ENCODE measurements around the gene EMC8. TPM values are rescaled to one million over a fixed set of nuclear protein-coding genes. Genes with fewer than 3 reads are reported as not detected.
A peak's percentile ranks its signal among the peaks of the same experiment; 100 is the strongest.

Gene EMC8
- total RNA-seq, 1 experiment from 2014 or later: 73.0 TPM

GRCh38 chr16:85768199-85768598 is 31.1 kb downstream of the EMC8 start:
- POLR2A ChIA-PET: no interaction called here

GRCh38 chr16:85767531-85767930 is 31.8 kb downstream of the EMC8 start:
- H3K27ac ChIP-seq (ENCODE audit: low read depth, low read length): peak overlapping the region; percentile 35
- H3K27me3 ChIP-seq (ENCODE audit: insufficient read depth, low read length): peaks cover 3% of the 10 kb centered on the region; the same call in 1 of the 2 replicates
- H3K9ac ChIP-seq (ENCODE audit: low read length): peak overlapping the region; percentile 35
- H3K79me2 ChIP-seq (ENCODE audit: insufficient read depth, low read length): no peaks in the 10 kb centered on the region
- no peaks in the 10 kb centered on the region for H3K9me2 ChIP-seq (ENCODE audit: insufficient read depth)
- ChIA-PET RAD21 (ENCODE audit: low non-redundant PET in 1 of 2, low total read pairs in 2 of 2, uncharacterized antibody in 2 of 2, unreplicated experiment in 2 of 2) (interaction anchor here in 1 of 2 experiments (0.7 kb wide), 1 partner anchor 431 kb away, joined by 3 read pairs; no protein-coding TSS in a partner anchor), POLR2A (no interaction called here), CTCF (interaction anchor here (0.9 to 1.0 kb wide), 2 partner anchors 8 to 52 kb away, joined by 4 read pairs; no protein-coding TSS in a partner anchor)
- TF ChIP-seq FOSL1 (IDR thresholded peaks at IDR 0.05; ENCODE audit: low read depth) (peak; percentile 88), RAD21 (IDR thresholded peaks at IDR 0.05; ENCODE audit: low read depth) (no peak), CEBPB (IDR thresholded peaks at IDR 0.05; ENCODE audit: low read depth) (no peak), YY1 (IDR thresholded peaks at IDR 0.05; ENCODE audit: extremely low read depth, insufficient replicate concordance, low read depth, low read length) (peak; percentile 45), REST (IDR thresholded peaks at IDR 0.05; ENCODE audit: low read depth) (no peak), SRF (IDR thresholded peaks at IDR 0.05; ENCODE audit: low read depth) (no peak), ELF1 (IDR thresholded peaks at IDR 0.05; ENCODE audit: borderline replicate concordance, low read depth) (no peak), EGR1 (IDR thresholded peaks at IDR 0.05; ENCODE audit: low read depth) (no peak), MAX (IDR thresholded peaks at IDR 0.05) (no peak), CBX3 (IDR thresholded peaks at IDR 0.05; ENCODE audit: low read depth) (no peak), CTCF (IDR thresholded peaks at IDR 0.05 in 2 of 3, conservative IDR thresholded peaks at IDR 0.05 in 1 of 3; ENCODE audit: borderline replicate concordance in 1 of 3, insufficient read depth in 1 of 3, low read depth in 2 of 3, low read length in 2 of 3) (no peak), ZNF274 (IDR thresholded peaks at IDR 0.05; ENCODE audit: low read depth, low read length) (no peak)
- no TSS peak for BruUV-seq (replicated peaks)
- peak overlapping the region in 1 of 2 experiments; percentile 42; a peak in 2 of 4 replicates for H3K4me3 ChIP-seq (replicated peaks in 1 of 2; ENCODE audit: low read depth in 1 of 2, low read length in 2 of 2)
- H3K4me2 ChIP-seq (ENCODE audit: low read length): peak overlapping the region; percentile 90
- H3K36me3 ChIP-seq (ENCODE audit: control insufficient read depth in 1 of 2, insufficient read depth in 2 of 2, low read length in 2 of 2): no peaks in the 10 kb centered on the region
- peak overlapping the region; percentile 84 for H2AFZ ChIP-seq (ENCODE audit: low read depth, low read length, poor library complexity, severe bottlenecking)
- DNase-seq (ENCODE audit: low read depth, low spot score): peak; percentile 67
- intact Hi-C loops (cut with micrococcal nuclease): no loop called here
- ATAC-seq: peak; percentile 98
- H3K9me3 ChIP-seq (ENCODE audit: control insufficient read depth in 1 of 2, insufficient read depth in 1 of 2, low read depth in 1 of 2, low read length in 2 of 2): no peaks in the 10 kb centered on the region
- no peaks in the 10 kb centered on the region for H4K20me1 ChIP-seq (ENCODE audit: insufficient read depth)
- peaks cover 15 to 20% of the 10 kb centered on the region in 2 experiments for H3K4me1 ChIP-seq (ENCODE audit: control insufficient read depth in 1 of 2, insufficient read depth in 2 of 2, low read length in 2 of 2)

More at GRCh38 chr16:85768199-85768598, 31.1 kb downstream of the EMC8 start:
- TF ChIP-seq CEBPB (IDR thresholded peaks at IDR 0.05; ENCODE audit: low read depth) (no peak), ZNF274 (IDR thresholded peaks at IDR 0.05; ENCODE audit: low read depth, low read length) (no peak), ATF3 (IDR thresholded peaks at IDR 0.05) (no peak)
- ATAC-seq (no peak), DNase-seq (ENCODE audit: low read depth, low spot score) (no peak)
- Histone ChIP-seq H3K4me2 (ENCODE audit: low read length) (peak overlapping the region; percentile 90), H3K4me3 (replicated peaks in 1 of 2; ENCODE audit: low read depth in 1 of 2, low read length in 2 of 2) (peak overlapping the region in 1 of 2 experiments; percentile 42; a peak in 1 of 4 replicates), H3K9me2 (ENCODE audit: insufficient read depth) (no peaks in the 10 kb centered on the region), H4K20me1 (ENCODE audit: insufficient read depth) (no peaks in the 10 kb centered on the region), H3K79me2 (ENCODE audit: insufficient read depth, low read length) (no peaks in the 10 kb centered on the region), H2AFZ (ENCODE audit: low read depth, low read length, poor library complexity, severe bottlenecking) (no peak overlapping the region), H3K9me3 (ENCODE audit: control insufficient read depth in 1 of 2, insufficient read depth in 1 of 2, low read depth in 1 of 2, low read length in 2 of 2) (no peaks in the 10 kb centered on the region), H3K27ac (ENCODE audit: low read depth, low read length) (peak overlapping the region; percentile 35; the same call in 1 of the 2 replicates), H3K36me3 (ENCODE audit: control insufficient read depth in 1 of 2, insufficient read depth in 2 of 2, low read length in 2 of 2) (no peaks in the 10 kb centered on the region), H3K9ac (ENCODE audit: low read length) (peak overlapping the region; percentile 35), H3K27me3 (ENCODE audit: insufficient read depth, low read length) (no peaks in the 10 kb centered on the region), H3K4me1 (ENCODE audit: control insufficient read depth in 1 of 2, insufficient read depth in 2 of 2, low read length in 2 of 2) (peaks cover 15 to 20% of the 10 kb centered on the region in 2 experiments)
- intact Hi-C loops (cut with micrococcal nuclease): no loop called here
- ChIA-PET CTCF (interaction anchor here (0.9 to 1.0 kb wide), 2 partner anchors 8 to 51 kb away, joined by 4 read pairs; no protein-coding TSS in a partner anchor), RAD21 (ENCODE audit: low non-redundant PET in 1 of 2, low total read pairs in 2 of 2, uncharacterized antibody in 2 of 2, unreplicated experiment in 2 of 2) (no interaction called here)
- BruUV-seq (replicated peaks): no TSS peak
